ENCODE measurements around the gene ZACN.

GRCh38 chr17:76088868-76089576, 10.0 kb downstream of the ZACN start:
- TF ChIP-seq POLR2A (IDR thresholded peaks at IDR 0.05), result no peak
- no peak for TF ChIP-seq CTCF (IDR thresholded peaks at IDR 0.05)
